ENCODE data around the gene ANKIB1.

The ANKIB1 gene

GRCh38 chr7:92333866-92334265 is 88.1 kb downstream of the ANKIB1 start:
- DNase-seq (ENCODE audit: low read depth in 2 of 2), result no peak

DNA sequence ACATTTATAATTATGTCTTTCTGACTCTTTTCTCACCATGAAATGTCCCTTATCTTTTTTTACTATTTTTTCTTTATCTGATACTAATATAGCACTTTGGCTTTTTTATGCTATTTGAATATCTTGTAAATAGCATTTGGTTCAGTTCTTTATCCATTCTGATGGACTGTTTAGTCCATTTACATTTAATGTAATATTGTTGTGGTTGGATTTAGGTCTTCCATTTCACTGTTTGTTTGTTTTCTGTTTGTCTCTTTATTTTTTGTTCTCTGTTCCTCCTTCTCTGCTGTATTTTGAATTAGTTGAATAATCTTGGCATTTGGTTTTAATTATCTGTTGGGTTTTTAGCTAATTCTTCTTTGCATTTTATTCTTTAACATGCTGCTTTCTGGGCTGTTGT is 89.8 kb downstream of the ANKIB1 start:
- DNase-seq (ENCODE audit: low read depth in 2 of 2), result no peak
- TF ChIP-seq, protein P1, sequence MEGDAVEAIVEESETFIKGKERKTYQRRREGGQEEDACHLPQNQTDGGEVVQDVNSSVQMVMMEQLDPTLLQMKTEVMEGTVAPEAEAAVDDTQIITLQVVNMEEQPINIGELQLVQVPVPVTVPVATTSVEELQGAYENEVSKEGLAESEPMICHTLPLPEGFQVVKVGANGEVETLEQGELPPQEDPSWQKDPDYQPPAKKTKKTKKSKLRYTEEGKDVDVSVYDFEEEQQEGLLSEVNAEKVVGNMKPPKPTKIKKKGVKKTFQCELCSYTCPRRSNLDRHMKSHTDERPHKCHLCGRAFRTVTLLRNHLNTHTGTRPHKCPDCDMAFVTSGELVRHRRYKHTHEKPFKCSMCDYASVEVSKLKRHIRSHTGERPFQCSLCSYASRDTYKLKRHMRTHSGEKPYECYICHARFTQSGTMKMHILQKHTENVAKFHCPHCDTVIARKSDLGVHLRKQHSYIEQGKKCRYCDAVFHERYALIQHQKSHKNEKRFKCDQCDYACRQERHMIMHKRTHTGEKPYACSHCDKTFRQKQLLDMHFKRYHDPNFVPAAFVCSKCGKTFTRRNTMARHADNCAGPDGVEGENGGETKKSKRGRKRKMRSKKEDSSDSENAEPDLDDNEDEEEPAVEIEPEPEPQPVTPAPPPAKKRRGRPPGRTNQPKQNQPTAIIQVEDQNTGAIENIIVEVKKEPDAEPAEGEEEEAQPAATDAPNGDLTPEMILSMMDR (IDR thresholded peaks at IDR 0.05; ENCODE audit: low read depth, low read length), result no peak
- no peak overlapping the region for H3K4me3 ChIP-seq (replicated peaks in 1 of 2; ENCODE audit: low read depth in 2 of 2, low read length in 2 of 2)

More at GRCh38 chr7:92333866-92334265, 88.1 kb downstream of the ANKIB1 start:
- no peak overlapping the region for H3K4me3 ChIP-seq (replicated peaks in 1 of 2; ENCODE audit: low read depth in 2 of 2, low read length in 2 of 2)
- TF ChIP-seq, protein P1 (IDR thresholded peaks at IDR 0.05; ENCODE audit: low read depth, low read length), result no peak

- TF ChIP-seq, protein P1 (IDR thresholded peaks at IDR 0.05; ENCODE audit: low read depth, low read length), result no peak
- no peak overlapping the region for H3K4me3 ChIP-seq (replicated peaks in 1 of 2; ENCODE audit: low read depth in 2 of 2, low read length in 2 of 2)
- DNase-seq (ENCODE audit: low read depth in 2 of 2), result peak in 1 of 2 donors; percentile 21
Measured at GRCh38 chr7:92336662-92337340, 91.0 kb downstream of the ANKIB1 start.

- no peak for DNase-seq (ENCODE audit: low read depth in 2 of 2)
- H3K4me3 ChIP-seq (replicated peaks in 1 of 2; ENCODE audit: low read depth in 2 of 2, low read length in 2 of 2), result no peak overlapping the region
- TF ChIP-seq, protein P1 (IDR thresholded peaks at IDR 0.05; ENCODE audit: low read depth, low read length), result no peak
Measured at GRCh38 chr7:92340016-92340415, 94.2 kb downstream of the ANKIB1 start.

DNA sequence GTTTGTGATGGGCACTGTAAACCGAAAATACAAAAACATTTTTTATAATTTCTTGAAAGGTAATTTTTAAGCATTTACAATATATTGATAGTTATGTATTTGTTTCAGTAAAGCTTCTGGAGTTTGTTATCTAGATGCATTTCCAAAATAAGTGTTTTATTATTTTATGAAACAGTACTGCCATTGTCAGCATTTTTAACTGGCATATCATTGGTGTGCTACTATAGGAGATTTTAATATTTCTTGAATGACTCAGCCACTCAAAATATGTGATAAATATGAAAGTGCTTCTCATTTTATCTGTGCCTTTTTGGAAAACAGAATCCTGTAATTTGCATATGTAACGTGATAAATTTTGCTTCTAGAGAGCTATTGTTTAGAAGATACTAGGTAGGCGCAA is 97.9 kb downstream of the ANKIB1 start:
- no peak overlapping the region for H3K4me3 ChIP-seq (replicated peaks in 1 of 2; ENCODE audit: low read depth in 2 of 2, low read length in 2 of 2)
- TF ChIP-seq, protein P1 (IDR thresholded peaks at IDR 0.05; ENCODE audit: low read depth, low read length), result no peak
- DNase-seq (ENCODE audit: low read depth in 2 of 2), result peak; percentile 18 to 32

GRCh38 chr7:92352009-92352408 is 106.2 kb downstream of the ANKIB1 start:
- no peak for DNase-seq (ENCODE audit: low read depth in 2 of 2)
- TF ChIP-seq, protein P1 (IDR thresholded peaks at IDR 0.05; ENCODE audit: low read depth, low read length), result no peak
- H3K4me3 ChIP-seq (replicated peaks in 1 of 2; ENCODE audit: low read depth in 2 of 2, low read length in 2 of 2), result no peak overlapping the region

DNA sequence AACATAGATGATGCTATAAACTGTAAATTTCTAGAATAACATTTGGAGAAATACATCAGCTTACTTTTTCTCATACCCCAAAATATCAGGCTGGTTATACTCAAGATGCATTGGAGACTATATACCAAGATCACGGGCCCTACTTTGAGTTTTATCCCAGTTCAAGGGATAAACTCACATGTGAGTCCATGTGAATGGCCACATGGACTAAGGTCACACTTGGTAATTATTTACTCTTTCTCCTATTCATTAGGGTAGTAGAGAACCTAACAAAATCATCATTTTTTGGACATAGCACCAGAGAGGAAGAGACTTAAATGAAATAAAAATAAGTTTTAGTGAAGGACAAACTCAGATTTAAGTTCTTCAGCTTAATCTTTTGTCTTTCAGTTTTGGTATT is 108.4 kb downstream of the ANKIB1 start:
- TF ChIP-seq, protein P1 (IDR thresholded peaks at IDR 0.05; ENCODE audit: low read depth, low read length), result no peak
- no peak for DNase-seq (ENCODE audit: low read depth in 2 of 2)
- no peak overlapping the region for H3K4me3 ChIP-seq (replicated peaks in 1 of 2; ENCODE audit: low read depth in 2 of 2, low read length in 2 of 2)

Measured in cardiac fibroblast (primary cell).